SK-N-SH treated with all-trans-retinoic acid at 6 μM for 48 hours (cell line): Measurements from ENCODE around the gene KRTCAP2.

Source experiments
- ESRRG ChIP-seq: fragments of 250-450 bp; sonication (Bioruptor Pico); IDR thresholded peaks from 2 replicates; pipeline ENCODE4 v1.6.1; 2021; ENCODE audit warnings: mild to moderate bottlenecking
- OSR1 ChIP-seq: fragments of 250-450 bp; sonication (Bioruptor Pico); IDR thresholded peaks from 2 replicates; pipeline ENCODE4 v1.8.0; 2022; ENCODE audit warnings: moderate library complexity, mild to moderate bottlenecking, inconsistent platforms
- RARB ChIP-seq: fragments of 250-450 bp; sonication (Bioruptor Pico); IDR thresholded peaks from 2 replicates; pipeline ENCODE4 v1.8.0; 2021; ENCODE audit warnings: mild to moderate bottlenecking, moderate library complexity
- TCF4 ChIP-seq: fragments of 250-450 bp; sonication (Bioruptor Pico); IDR thresholded peaks from 2 replicates; pipeline ENCODE4 v1.8.0; 2021; ENCODE audit warnings: mild to moderate bottlenecking, moderate library complexity, borderline replicate concordance
- ZC3H10 ChIP-seq: fragments of 250-450 bp; sonication (Bioruptor Pico); IDR thresholded peaks from 2 replicates; pipeline ENCODE4 v1.5.1; 2021; ENCODE audit warnings: mild to moderate bottlenecking, moderate library complexity
- ZFP3 ChIP-seq: fragments of 250-450 bp; sonication (Bioruptor Pico); IDR thresholded peaks from 2 replicates; pipeline ENCODE4 v1.5.0; 2020; ENCODE audit warnings: mild to moderate bottlenecking, moderate library complexity
- ZNF8 ChIP-seq: fragments of 450-650 bp; formaldehyde crosslinking; IDR thresholded peaks from 2 replicates; pipeline ENCODE4 v1.5.0; 2020; ENCODE audit warnings: mild to moderate bottlenecking, moderate library complexity
- TF ChIP-seq, protein P1 (sequence below): fragments of 250-450 bp; sonication (Bioruptor Pico); IDR thresholded peaks from 2 replicates; pipeline ENCODE4 v1.8.0; 2020; ENCODE audit warnings: mild to moderate bottlenecking, moderate library complexity, borderline replicate concordance
- TF ChIP-seq, protein P2 (sequence below): fragments of 250-450 bp; sonication (Bioruptor Pico); IDR thresholded peaks from 2 replicates; pipeline ENCODE4 v1.8.0; 2021; ENCODE audit warnings: low read depth, mild to moderate bottlenecking, moderate library complexity, borderline replicate concordance

DNA sequence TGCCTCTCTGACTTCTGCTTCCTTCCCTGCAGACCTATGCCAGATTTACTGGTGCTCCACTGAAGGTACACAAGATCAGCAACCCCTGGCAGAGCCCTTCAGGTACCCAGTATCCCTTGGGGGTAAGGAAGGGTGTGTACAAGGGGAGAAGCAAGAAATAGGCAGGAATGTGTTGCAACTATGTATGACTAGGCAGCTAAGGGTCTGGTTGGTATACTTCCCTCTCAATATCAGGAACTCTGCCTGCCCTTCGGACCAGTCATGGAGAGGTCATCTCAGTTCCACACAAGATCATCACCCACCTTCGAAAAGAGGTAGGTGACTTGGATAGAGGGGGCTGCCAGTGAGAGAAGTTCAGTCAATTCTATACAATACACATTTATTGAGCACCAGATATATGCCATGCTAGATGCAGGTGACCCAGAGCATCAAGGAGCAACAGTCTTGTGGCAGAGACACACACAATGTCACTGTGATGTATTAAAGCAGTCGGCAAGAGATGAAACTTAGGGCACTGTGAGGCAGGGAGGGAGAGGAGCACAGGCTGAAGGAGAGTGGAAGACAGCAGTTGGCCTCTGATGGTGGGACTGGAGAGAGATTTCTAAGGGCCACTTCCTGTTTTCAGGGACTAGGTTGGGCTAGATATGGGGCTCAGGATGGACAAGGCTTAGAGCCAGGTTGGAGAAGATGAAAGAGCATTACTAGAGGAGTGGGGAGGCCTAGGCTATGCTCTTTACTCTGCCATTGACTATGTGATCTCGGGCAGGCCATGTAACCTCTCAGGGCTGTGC is 37.4 kb upstream of the KRTCAP2 start:
- TF ChIP-seq, protein P1, sequence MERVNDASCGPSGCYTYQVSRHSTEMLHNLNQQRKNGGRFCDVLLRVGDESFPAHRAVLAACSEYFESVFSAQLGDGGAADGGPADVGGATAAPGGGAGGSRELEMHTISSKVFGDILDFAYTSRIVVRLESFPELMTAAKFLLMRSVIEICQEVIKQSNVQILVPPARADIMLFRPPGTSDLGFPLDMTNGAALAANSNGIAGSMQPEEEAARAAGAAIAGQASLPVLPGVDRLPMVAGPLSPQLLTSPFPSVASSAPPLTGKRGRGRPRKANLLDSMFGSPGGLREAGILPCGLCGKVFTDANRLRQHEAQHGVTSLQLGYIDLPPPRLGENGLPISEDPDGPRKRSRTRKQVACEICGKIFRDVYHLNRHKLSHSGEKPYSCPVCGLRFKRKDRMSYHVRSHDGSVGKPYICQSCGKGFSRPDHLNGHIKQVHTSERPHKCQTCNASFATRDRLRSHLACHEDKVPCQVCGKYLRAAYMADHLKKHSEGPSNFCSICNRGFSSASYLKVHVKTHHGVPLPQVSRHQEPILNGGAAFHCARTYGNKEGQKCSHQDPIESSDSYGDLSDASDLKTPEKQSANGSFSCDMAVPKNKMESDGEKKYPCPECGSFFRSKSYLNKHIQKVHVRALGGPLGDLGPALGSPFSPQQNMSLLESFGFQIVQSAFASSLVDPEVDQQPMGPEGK (CRISPR knock-in tag): no peak
- TF ChIP-seq, protein P2, sequence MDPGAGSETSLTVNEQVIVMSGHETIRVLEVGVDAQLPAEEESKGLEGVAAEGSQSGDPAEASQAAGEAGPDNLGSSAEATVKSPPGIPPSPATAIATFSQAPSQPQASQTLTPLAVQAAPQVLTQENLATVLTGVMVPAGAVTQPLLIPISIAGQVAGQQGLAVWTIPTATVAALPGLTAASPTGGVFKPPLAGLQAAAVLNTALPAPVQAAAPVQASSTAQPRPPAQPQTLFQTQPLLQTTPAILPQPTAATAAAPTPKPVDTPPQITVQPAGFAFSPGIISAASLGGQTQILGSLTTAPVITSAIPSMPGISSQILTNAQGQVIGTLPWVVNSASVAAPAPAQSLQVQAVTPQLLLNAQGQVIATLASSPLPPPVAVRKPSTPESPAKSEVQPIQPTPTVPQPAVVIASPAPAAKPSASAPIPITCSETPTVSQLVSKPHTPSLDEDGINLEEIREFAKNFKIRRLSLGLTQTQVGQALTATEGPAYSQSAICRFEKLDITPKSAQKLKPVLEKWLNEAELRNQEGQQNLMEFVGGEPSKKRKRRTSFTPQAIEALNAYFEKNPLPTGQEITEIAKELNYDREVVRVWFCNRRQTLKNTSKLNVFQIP (CRISPR knock-in tag): no peak
- TF ChIP-seq ESRRG: no peak
- no peak for TF ChIP-seq ZNF8 (CRISPR knock-in tag)
- no peak for TF ChIP-seq ZFP3 (CRISPR knock-in tag)
- TF ChIP-seq OSR1 (CRISPR knock-in tag): no peak
- no peak for TF ChIP-seq TCF4 (CRISPR knock-in tag)
- no peak for TF ChIP-seq ZC3H10 (CRISPR knock-in tag)
- no peak for TF ChIP-seq RARB
